Measurements from ENCODE around the gene REPIN1. TPM values are rescaled to one million over a fixed set of nuclear protein-coding genes. Genes with fewer than 3 reads are reported as not detected.
A peak's percentile ranks its signal among the peaks of the same experiment; 100 is the strongest.
"Not testable (repeated sequence)": the region's sequence is repeated elsewhere in the genome, so short reads cannot be mapped to it uniquely, and the experiment has no call there.

REPIN1 gene
- total RNA-seq, 1 donor from 2014 or later, result 224 TPM

DNA sequence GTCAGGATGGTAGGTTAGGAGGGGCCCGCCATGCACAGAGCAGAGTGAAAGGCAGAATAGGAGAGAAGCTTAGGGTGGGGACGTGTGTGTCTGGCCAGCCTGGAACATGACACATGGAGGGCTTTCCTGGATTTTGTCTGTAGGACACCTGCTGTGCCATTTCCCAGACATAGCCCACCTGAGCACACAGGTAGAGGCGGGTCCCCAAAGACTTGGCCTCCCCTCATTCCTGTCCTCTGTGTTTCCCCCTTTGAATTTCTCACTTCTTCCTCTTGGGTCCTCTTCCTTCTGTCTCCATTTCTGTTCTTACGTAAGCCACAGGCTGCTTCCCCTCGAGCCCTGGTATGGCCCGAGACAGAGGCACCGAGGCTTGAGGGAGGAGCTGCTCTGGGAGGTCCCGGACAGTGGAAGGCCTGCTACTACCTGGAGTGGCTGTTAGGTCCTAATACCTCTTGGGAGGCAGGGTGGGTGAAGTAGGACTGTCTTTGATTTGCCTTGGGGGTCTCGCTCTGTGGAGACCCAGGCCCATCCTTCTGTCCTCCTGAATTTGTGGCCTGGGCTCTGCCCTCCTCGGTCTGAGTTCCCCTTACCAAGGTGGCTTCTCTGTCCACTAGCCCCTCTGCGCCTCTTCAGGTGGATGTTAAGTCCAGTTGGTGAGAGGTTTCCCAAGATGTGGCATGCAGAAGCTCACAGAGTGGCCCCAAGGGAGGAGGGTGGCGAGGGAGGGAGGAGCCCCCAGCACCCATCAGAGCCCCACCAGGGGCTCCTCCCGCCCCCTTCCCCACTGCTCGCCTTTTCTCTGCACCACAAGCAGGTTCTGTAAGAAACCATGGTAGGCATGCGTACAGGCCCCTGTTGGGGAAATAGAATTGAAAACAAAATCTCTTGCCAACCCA is 16.0 kb downstream of the REPIN1 start:
- TF ChIP-seq, protein P1, sequence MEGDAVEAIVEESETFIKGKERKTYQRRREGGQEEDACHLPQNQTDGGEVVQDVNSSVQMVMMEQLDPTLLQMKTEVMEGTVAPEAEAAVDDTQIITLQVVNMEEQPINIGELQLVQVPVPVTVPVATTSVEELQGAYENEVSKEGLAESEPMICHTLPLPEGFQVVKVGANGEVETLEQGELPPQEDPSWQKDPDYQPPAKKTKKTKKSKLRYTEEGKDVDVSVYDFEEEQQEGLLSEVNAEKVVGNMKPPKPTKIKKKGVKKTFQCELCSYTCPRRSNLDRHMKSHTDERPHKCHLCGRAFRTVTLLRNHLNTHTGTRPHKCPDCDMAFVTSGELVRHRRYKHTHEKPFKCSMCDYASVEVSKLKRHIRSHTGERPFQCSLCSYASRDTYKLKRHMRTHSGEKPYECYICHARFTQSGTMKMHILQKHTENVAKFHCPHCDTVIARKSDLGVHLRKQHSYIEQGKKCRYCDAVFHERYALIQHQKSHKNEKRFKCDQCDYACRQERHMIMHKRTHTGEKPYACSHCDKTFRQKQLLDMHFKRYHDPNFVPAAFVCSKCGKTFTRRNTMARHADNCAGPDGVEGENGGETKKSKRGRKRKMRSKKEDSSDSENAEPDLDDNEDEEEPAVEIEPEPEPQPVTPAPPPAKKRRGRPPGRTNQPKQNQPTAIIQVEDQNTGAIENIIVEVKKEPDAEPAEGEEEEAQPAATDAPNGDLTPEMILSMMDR (conservative IDR thresholded peaks at IDR 0.05), result no peak
- DNase-seq (ENCODE audit: low read depth, low spot score), result no peak
- peaks cover 74% of the 10 kb centered on the region for H3K4me1 Mint-ChIP-seq
- H3K36me3 Mint-ChIP-seq (ENCODE audit: low read depth), result peaks cover 5% of the 10 kb centered on the region
- no peaks in the 10 kb centered on the region for H3K9me3 Mint-ChIP-seq
- peak overlapping the region; percentile 99 for H3K27ac Mint-ChIP-seq (ENCODE audit: unreplicated experiment)
- H3K4me3 Mint-ChIP-seq, result peak overlapping the region; percentile 96
- no peaks in the 10 kb centered on the region for H3K27me3 Mint-ChIP-seq (ENCODE audit: low read depth)

DNA sequence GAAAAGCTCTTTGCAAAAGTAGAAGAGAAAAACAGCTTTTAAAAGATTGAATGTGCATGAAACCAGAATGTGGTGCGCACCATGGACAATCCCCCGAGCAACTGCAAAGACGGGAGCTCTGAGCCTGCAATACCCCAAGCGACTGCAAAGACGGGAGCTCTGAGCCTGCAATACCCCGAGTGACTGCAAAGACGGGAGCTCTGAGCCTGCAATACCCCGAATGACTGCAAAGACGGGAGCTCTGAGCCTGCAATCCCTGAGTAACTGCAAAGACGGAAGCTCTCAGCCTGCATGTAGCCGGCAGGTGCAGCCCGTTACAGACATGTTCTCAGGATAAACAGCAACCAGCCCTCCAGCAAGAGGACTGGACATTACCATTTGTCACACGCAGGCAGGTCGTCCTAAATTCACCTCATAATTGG is 16.7 kb downstream of the REPIN1 start:
- H3K36me3 Mint-ChIP-seq (ENCODE audit: low read depth), result peaks cover 5% of the 10 kb centered on the region
- H3K4me3 Mint-ChIP-seq, result peak overlapping the region; percentile 84
- H3K4me1 Mint-ChIP-seq, result peaks cover 67% of the 10 kb centered on the region
- H3K9me3 Mint-ChIP-seq, result no peaks in the 10 kb centered on the region
- peak overlapping the region; percentile 62 for H3K27ac Mint-ChIP-seq (ENCODE audit: unreplicated experiment)
- TF ChIP-seq, protein P1 (conservative IDR thresholded peaks at IDR 0.05), result no peak
- no peaks in the 10 kb centered on the region for H3K27me3 Mint-ChIP-seq (ENCODE audit: low read depth)
- DNase-seq (ENCODE audit: low read depth, low spot score), result no peak

DNA sequence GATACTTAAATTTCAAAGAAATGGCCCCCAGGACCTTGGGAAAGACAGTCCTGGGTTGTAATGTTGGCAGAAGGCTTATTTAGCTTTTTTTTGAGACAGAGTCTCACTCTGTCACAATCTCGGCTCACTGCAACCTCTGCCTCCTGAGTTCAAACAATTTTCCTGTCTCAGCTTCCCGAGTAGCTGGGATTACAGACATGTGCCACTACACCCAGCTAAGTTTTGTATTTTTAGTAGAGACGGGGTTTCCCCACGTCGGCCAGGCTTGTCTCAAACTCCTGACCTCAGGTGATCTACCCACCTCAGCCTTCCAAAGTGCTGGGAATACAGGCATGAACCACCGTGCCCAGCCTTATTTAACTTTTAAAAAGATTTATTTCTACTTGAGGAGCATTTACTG is 17.3 kb downstream of the REPIN1 start:
- Mint-ChIP-seq H3K4me3 (peak overlapping the region; percentile 84), H3K4me1 (peaks cover 62% of the 10 kb centered on the region)
- not testable (repeated sequence) for H3K27me3 Mint-ChIP-seq (ENCODE audit: low read depth); H3K36me3 Mint-ChIP-seq (ENCODE audit: low read depth); DNase-seq (ENCODE audit: low read depth, low spot score); H3K9me3 Mint-ChIP-seq; H3K27ac Mint-ChIP-seq (ENCODE audit: unreplicated experiment)

DNA sequence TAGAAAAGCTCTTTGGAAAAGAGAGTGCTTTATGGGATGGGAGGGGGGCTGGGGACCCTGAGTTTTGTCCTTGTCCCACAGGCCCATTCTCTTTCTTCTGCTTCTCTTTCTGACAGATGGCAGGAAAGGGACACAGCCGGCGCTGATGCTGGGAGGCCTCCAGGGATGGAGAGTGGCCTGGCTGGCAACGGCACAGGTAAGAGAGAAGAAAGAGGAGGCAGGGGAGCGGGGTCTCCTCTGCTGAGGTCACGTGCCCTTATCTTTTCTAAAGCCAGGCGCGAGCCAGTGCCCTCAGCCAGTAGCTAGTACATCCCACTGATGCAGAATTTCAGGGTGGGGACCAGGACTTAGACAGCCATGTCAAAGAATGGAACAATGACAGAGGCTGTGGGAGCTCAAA is 19.7 kb downstream of the REPIN1 start:
- no peak for DNase-seq (ENCODE audit: low read depth, low spot score)
- Mint-ChIP-seq H3K27ac (ENCODE audit: unreplicated experiment) (peak overlapping the region; percentile 50), H3K36me3 (ENCODE audit: low read depth) (peaks cover 15% of the 10 kb centered on the region), H3K4me3 (peak overlapping the region; percentile 59), H3K9me3 (no peaks in the 10 kb centered on the region), H3K27me3 (ENCODE audit: low read depth) (no peaks in the 10 kb centered on the region), H3K4me1 (peaks cover 48% of the 10 kb centered on the region)
- TF ChIP-seq, protein P1 (conservative IDR thresholded peaks at IDR 0.05), result no peak

DNA sequence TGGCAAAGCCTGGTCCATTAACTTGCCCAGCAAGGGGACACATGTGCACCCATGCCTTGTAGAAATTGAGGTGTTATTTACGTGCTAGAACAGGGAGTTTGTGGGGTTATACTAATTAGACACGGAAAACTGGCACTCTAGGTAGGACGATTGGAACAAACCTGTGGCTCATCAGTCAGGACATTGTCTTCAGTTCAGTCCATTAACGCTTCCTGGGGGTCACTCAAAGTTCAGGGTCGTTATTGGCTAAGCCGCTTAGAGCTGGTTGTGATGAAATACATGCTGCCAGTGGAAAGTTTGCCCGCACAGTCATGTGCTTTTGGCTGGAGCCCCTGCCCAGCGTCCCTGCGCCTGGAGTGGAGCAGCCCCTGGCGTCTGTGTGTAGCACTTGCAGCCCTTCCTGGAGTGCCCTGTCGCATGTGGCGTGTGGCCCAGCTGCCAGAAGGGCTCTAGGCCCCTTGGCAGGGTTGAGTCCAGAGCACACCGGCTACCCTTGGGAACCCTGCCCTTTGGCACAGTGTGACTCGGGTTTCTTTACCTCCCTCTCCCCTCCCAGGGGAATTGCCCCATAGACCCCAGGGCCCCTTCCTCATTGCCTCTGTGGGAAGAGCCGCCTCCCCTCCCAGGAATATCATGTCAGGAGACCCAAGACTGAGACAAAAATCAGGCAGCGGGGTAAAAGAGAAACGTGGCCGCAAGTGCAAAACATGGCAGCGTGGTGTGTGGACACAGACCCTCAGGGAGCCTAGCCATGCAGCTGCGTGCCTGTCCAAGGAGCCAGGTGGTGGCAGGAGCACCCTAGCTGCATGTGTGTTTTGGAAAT is 20.3 kb downstream of the REPIN1 start:
- Mint-ChIP-seq H3K36me3 (ENCODE audit: low read depth) (peaks cover 15% of the 10 kb centered on the region), H3K4me3 (peak overlapping the region; percentile 59), H3K27me3 (ENCODE audit: low read depth) (no peaks in the 10 kb centered on the region), H3K4me1 (peaks cover 42% of the 10 kb centered on the region), H3K27ac (ENCODE audit: unreplicated experiment) (peak overlapping the region; percentile 50), H3K9me3 (no peaks in the 10 kb centered on the region)
- DNase-seq (ENCODE audit: low read depth, low spot score), result no peak
- TF ChIP-seq, protein P1 (conservative IDR thresholded peaks at IDR 0.05), result peak; percentile 50

DNA sequence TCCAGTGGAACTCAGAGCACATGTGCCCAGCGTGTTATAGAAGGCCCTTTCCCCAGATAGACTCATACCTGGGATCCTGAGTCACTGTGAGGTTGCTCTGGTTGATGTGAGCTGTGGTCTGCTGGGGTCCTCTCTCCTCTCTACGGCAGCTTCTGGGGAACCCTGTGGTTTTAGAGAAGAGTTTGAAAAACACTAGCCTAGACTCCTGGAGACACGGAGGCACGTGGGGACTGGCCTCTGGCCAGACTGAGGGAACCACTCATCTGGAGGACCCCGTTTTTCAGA is 20.9 kb downstream of the REPIN1 start:
- Mint-ChIP-seq H3K27me3 (ENCODE audit: low read depth) (no peaks in the 10 kb centered on the region), H3K4me1 (peaks cover 41% of the 10 kb centered on the region), H3K4me3 (no peak overlapping the region), H3K36me3 (ENCODE audit: low read depth) (peaks cover 15% of the 10 kb centered on the region), H3K27ac (ENCODE audit: unreplicated experiment) (no peak overlapping the region), H3K9me3 (no peaks in the 10 kb centered on the region)
- TF ChIP-seq, protein P1 (conservative IDR thresholded peaks at IDR 0.05), result no peak
- DNase-seq (ENCODE audit: low read depth, low spot score), result no peak

Measured in neural crest cell (in vitro differentiated cells).